Erythroblast (primary cell): ENCODE results near the gene MAD1L1.

Experiments used
- GATA1 ChIP-seq: IDR thresholded peaks from 2 replicates; pipeline ENCODE4 v1.6.1; 2011; ENCODE audit warnings: low read depth, mild to moderate bottlenecking, control low read depth, low read length, moderate library complexity
- POLR2A ChIP-seq: IDR thresholded peaks from 2 replicates; pipeline ENCODE4 v1.6.1; 2011; ENCODE audit warnings: mild to moderate bottlenecking, low read length

GRCh38 chr7:2232766-2233520, at the start of gene MAD1L1:
- TF ChIP-seq POLR2A (peak; percentile 41), GATA1 (no peak)
